HG03378 (cell line): ENCODE measurements around the gene MESD.

ENCODE experiments used
- ATAC-seq: cut with Tn5 transposase; IDR thresholded peaks from one replicate; pipeline ENCODE4 v1.9.1; 2021; ENCODE audit warnings: mild to moderate bottlenecking, moderate library complexity; ENCODE audit not compliant: unreplicated experiment

Gene MESD

GRCh38 chr15:80912673-80913072, 76.9 kb downstream of the MESD start:
- no peak for ATAC-seq

- ATAC-seq = no peak
These were observed 77.8 kb downstream of the MESD start for GRCh38 chr15:80911821-80912220.

GRCh38 chr15:80906159-80906766, 83.4 kb downstream of the MESD start:
- ATAC-seq = no peak

GRCh38 chr15:80904998-80905397, 84.6 kb downstream of the MESD start:
- ATAC-seq = no peak

GRCh38 chr15:80902298-80902801, 87.3 kb downstream of the MESD start:
- no peak for ATAC-seq

DNA sequence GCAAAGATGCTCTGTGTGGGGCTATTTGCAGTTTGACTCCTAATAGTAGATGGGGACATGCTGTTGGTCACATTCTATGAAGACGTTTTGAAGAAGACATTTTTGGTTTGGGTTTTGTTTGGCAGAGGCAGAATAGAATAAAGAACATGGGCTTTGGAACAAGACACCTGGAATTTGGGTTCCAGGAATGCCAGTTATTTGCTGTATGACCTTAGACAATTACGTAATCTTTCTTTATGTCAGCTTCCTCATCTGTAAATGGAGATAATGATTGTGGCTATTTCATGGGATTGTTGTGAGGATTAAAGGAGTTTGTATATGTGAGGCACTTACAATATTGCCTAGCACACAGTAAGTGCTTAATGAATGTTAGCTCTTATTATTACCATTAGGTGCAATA, 91.6 kb downstream of the MESD start:
- ATAC-seq = no peak
